Measurements from ENCODE around the gene CHRNA10.

- TF ChIP-seq CTCF (IDR thresholded peaks at IDR 0.05) (no peak), POLR2A (IDR thresholded peaks at IDR 0.05) (no peak)
Measured at GRCh38 chr11:3684819-3685172, 13.6 kb upstream of the CHRNA10 start.

Measured in esophagus squamous epithelium (tissue), 4 donors.